ENCODE data around the gene CEBPZ. TPM values are rescaled to one million over a fixed set of nuclear protein-coding genes. Genes with fewer than 3 reads are reported as not detected.
"Not testable (repeated sequence)": the region's sequence is repeated elsewhere in the genome, so short reads cannot be mapped to it uniquely, and the experiment has no call there.

Gene CEBPZ
- total RNA-seq, 1 donor from 2014 or later, result 52.6 TPM

- Mint-ChIP-seq H3K4me3 (no peak overlapping the region), H3K27ac (no peak overlapping the region), H3K27me3 (no peaks in the 10 kb centered on the region), H3K9me3 (no peaks in the 10 kb centered on the region), H3K4me1 (ENCODE audit: unreplicated experiment) (peaks cover 19% of the 10 kb centered on the region), H3K36me3 (peaks cover 11% of the 10 kb centered on the region)
- DNase-seq (ENCODE audit: extremely low spot score, unreplicated experiment), result no peak
- TF ChIP-seq, protein P1, sequence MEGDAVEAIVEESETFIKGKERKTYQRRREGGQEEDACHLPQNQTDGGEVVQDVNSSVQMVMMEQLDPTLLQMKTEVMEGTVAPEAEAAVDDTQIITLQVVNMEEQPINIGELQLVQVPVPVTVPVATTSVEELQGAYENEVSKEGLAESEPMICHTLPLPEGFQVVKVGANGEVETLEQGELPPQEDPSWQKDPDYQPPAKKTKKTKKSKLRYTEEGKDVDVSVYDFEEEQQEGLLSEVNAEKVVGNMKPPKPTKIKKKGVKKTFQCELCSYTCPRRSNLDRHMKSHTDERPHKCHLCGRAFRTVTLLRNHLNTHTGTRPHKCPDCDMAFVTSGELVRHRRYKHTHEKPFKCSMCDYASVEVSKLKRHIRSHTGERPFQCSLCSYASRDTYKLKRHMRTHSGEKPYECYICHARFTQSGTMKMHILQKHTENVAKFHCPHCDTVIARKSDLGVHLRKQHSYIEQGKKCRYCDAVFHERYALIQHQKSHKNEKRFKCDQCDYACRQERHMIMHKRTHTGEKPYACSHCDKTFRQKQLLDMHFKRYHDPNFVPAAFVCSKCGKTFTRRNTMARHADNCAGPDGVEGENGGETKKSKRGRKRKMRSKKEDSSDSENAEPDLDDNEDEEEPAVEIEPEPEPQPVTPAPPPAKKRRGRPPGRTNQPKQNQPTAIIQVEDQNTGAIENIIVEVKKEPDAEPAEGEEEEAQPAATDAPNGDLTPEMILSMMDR (conservative IDR thresholded peaks at IDR 0.05), result no peak
Measured at GRCh38 chr2:37228788-37229187, 2.6 kb downstream of the CEBPZ start.

DNA sequence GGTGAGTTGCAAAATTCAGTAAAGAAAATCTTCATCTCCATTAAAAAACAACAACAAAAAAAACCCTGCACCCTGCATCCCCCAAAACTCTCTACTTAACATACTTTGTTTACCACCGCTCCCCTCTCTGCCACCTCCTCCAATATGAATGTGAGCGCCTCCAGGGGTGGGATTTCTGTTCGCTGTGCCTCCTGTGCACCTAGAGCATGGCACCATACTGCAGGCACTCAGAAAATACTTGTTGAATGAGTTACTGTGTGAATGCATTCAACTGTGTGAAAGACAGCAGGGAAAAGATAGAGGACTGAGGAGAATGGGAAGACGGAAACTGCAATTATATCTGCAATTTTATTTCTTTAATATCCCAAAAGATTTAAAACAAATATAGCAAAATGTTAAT, 4.5 kb downstream of the CEBPZ start:
- no peak for DNase-seq (ENCODE audit: extremely low spot score, unreplicated experiment)
- Mint-ChIP-seq H3K9me3 (no peaks in the 10 kb centered on the region), H3K27me3 (no peaks in the 10 kb centered on the region), H3K4me3 (peak overlapping the region; percentile 39), H3K27ac (no peak overlapping the region), H3K36me3 (peaks cover 21% of the 10 kb centered on the region), H3K4me1 (ENCODE audit: unreplicated experiment) (peaks cover 19% of the 10 kb centered on the region)
- TF ChIP-seq, protein P1 (conservative IDR thresholded peaks at IDR 0.05), result no peak

GRCh38 chr2:37225129-37225528, 6.3 kb downstream of the CEBPZ start:
- Mint-ChIP-seq H3K4me3 (peak overlapping the region; percentile 16), H3K27ac (peak overlapping the region; percentile 32), H3K4me1 (ENCODE audit: unreplicated experiment) (peaks cover 19% of the 10 kb centered on the region), H3K36me3 (peaks cover 21% of the 10 kb centered on the region)
- not testable (repeated sequence) for H3K9me3 Mint-ChIP-seq; DNase-seq (ENCODE audit: extremely low spot score, unreplicated experiment); H3K27me3 Mint-ChIP-seq

DNA sequence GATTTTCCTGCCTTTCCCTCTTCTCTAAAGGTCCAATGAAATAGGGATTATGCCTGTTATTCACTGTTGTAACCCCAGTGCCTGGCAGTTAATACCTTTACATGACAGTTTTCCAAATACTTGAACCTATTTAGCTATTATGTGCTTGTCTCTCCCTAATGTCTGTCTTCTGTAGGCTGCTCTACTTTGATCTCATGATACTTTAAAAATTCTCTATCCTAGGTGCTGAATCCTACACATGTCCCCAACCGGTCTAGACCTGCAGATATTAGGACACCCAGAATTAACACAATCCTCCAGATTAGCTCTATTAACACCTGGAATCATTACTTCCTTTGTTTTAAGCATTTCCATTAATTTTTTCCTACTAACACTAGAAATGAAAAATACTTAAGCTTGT, 7.3 kb downstream of the CEBPZ start:
- Mint-ChIP-seq H3K36me3 (peaks cover 21% of the 10 kb centered on the region), H3K4me3 (no peak overlapping the region), H3K9me3 (no peaks in the 10 kb centered on the region), H3K4me1 (ENCODE audit: unreplicated experiment) (peaks cover 19% of the 10 kb centered on the region), H3K27me3 (no peaks in the 10 kb centered on the region), H3K27ac (no peak overlapping the region)
- TF ChIP-seq, protein P1 (conservative IDR thresholded peaks at IDR 0.05), result no peak
- DNase-seq (ENCODE audit: extremely low spot score, unreplicated experiment), result no peak

GRCh38 chr2:37223131-37223530, 8.3 kb downstream of the CEBPZ start:
- Mint-ChIP-seq H3K4me1 (ENCODE audit: unreplicated experiment) (peaks cover 19% of the 10 kb centered on the region), H3K4me3 (no peak overlapping the region), H3K27ac (no peak overlapping the region), H3K9me3 (no peaks in the 10 kb centered on the region), H3K27me3 (no peaks in the 10 kb centered on the region), H3K36me3 (peaks cover 28% of the 10 kb centered on the region)
- DNase-seq (ENCODE audit: extremely low spot score, unreplicated experiment), result no peak
- TF ChIP-seq, protein P1 (conservative IDR thresholded peaks at IDR 0.05), result no peak

GRCh38 chr2:37219046-37219445, 12.3 kb downstream of the CEBPZ start:
- peaks cover 27% of the 10 kb centered on the region for H3K36me3 Mint-ChIP-seq

More at GRCh38 chr2:37219046-37219445, 12.3 kb downstream of the CEBPZ start:
- H3K27me3 Mint-ChIP-seq, result no peaks in the 10 kb centered on the region
- no peak for DNase-seq (ENCODE audit: extremely low spot score, unreplicated experiment)
- TF ChIP-seq, protein P1 (conservative IDR thresholded peaks at IDR 0.05), result no peak
- H3K9me3 Mint-ChIP-seq, result no peaks in the 10 kb centered on the region
- peak overlapping the region; percentile 85 for H3K27ac Mint-ChIP-seq
- H3K4me3 Mint-ChIP-seq, result peak overlapping the region; percentile 55
- H3K4me1 Mint-ChIP-seq (ENCODE audit: unreplicated experiment), result no peaks in the 10 kb centered on the region

Measured in type B pancreatic cell (in vitro differentiated cells).